Stimulated activated CD8-positive, alpha-beta memory T cell treated with anti-CD3 and anti-CD28 coated beads, Interleukin-7, amount 100 ng/mL, for 1 hour (primary cell): Measurements from ENCODE around the gene FXR1.
"Not testable (repeated sequence)": the region's sequence is repeated elsewhere in the genome, so short reads cannot be mapped to it uniquely, and the experiment has no call there.

ENCODE experiments used
- DNase-seq, 2 donors: peaks; one replicate each; pipeline ENCODE4 v3.0.0-alpha.2; 2020; ENCODE audit warnings: low read depth in 2 of 2

FXR1 gene

GRCh38 chr3:180934638-180935037 is 22.2 kb downstream of the FXR1 start:
- DNase-seq: no peak

- DNase-seq: no peak
These were observed 28.4 kb downstream of the FXR1 start for GRCh38 chr3:180940826-180941225.

GRCh38 chr3:180947761-180948390 is 35.4 kb downstream of the FXR1 start:
- no peak for DNase-seq

- no peak for DNase-seq
These were observed 47.2 kb downstream of the FXR1 start for GRCh38 chr3:180959691-180960090.

- no peak for DNase-seq
These were observed 48.6 kb downstream of the FXR1 start for GRCh38 chr3:180961087-180961486.

GRCh38 chr3:180961552-180961951 is 49.1 kb downstream of the FXR1 start:
- no peak for DNase-seq

- DNase-seq: no peak
These were observed 50.1 kb downstream of the FXR1 start for GRCh38 chr3:180962530-180962929.

GRCh38 chr3:180970931-180971330 is 58.5 kb downstream of the FXR1 start:
- DNase-seq: no peak

GRCh38 chr3:180973543-180973942 is 61.1 kb downstream of the FXR1 start:
- DNase-seq: no peak

GRCh38 chr3:180974286-180974685 is 61.8 kb downstream of the FXR1 start:
- no peak for DNase-seq

- DNase-seq: no peak
These were observed 65.0 kb downstream of the FXR1 start for GRCh38 chr3:180977498-180977897.

GRCh38 chr3:180979961-180980360 is 67.5 kb downstream of the FXR1 start:
- DNase-seq: no peak

- no peak for DNase-seq
These were observed 68.1 kb downstream of the FXR1 start for GRCh38 chr3:180980611-180981010.

GRCh38 chr3:180981912-180982311 is 69.4 kb downstream of the FXR1 start:
- no peak for DNase-seq

- no peak for DNase-seq
These were observed 70.7 kb downstream of the FXR1 start for GRCh38 chr3:180983136-180983535.

GRCh38 chr3:180986366-180986765 is 73.9 kb downstream of the FXR1 start:
- DNase-seq: not testable (repeated sequence)

GRCh38 chr3:180987344-180987743 is 74.9 kb downstream of the FXR1 start:
- DNase-seq: no peak

- peak; percentile 73 to 74 for DNase-seq
These were observed 77.1 kb downstream of the FXR1 start, which contains the start of gene DNAJC19 for GRCh38 chr3:180989291-180990163. DNAJC19 (minus strand) TSS chr3:180989736; CDS start chr3:180989602, 134 bp downstream.

- DNase-seq: no peak
These were observed 78.0 kb downstream of the FXR1 start for GRCh38 chr3:180990505-180990904.

- no peak for DNase-seq
These were observed 84.0 kb downstream of the FXR1 start for GRCh38 chr3:180996415-180996932.

GRCh38 chr3:181002331-181002730 is 89.9 kb downstream of the FXR1 start:
- DNase-seq: not testable (repeated sequence)

- DNase-seq: not testable (repeated sequence)
These were observed 91.0 kb downstream of the FXR1 start for GRCh38 chr3:181003469-181003868.

- DNase-seq: no peak
These were observed 94.1 kb downstream of the FXR1 start for GRCh38 chr3:181006541-181006940.
